HG03045 (cell line): ENCODE results near the gene CAD.
"Not testable (repeated sequence)": the region's sequence is repeated elsewhere in the genome, so short reads cannot be mapped to it uniquely, and the experiment has no call there.

Experiments
- ATAC-seq: cut with Tn5 transposase; IDR thresholded peaks from one replicate; pipeline ENCODE4 v1.9.1; 2021; ENCODE audit warnings: mild to moderate bottlenecking, moderate library complexity; ENCODE audit not compliant: unreplicated experiment

Gene CAD

GRCh38 chr2:27217173-27218121 lies at the start of gene CAD:
CAD (plus strand) TSS chr2:27217369; CDS start chr2:27217552, 183 bp downstream.
- peak; percentile 81 for ATAC-seq

GRCh38 chr2:27170581-27171337 lies 46.4 kb upstream of the CAD start:
- ATAC-seq: no peak

GRCh38 chr2:27171351-27171848 lies 45.8 kb upstream of the CAD start:
- no peak for ATAC-seq

GRCh38 chr2:27174638-27175037 lies 42.5 kb upstream of the CAD start:
- ATAC-seq: no peak

GRCh38 chr2:27175330-27175729 lies 41.8 kb upstream of the CAD start:
- ATAC-seq: no peak

- ATAC-seq: not testable (repeated sequence)
These were observed 41.4 kb upstream of the CAD start for GRCh38 chr2:27175781-27176180.

GRCh38 chr2:27177441-27178351 lies 39.5 kb upstream of the CAD start:
- ATAC-seq: no peak

- no peak for ATAC-seq
These were observed 38.7 kb upstream of the CAD start for GRCh38 chr2:27178469-27178868.

GRCh38 chr2:27179344-27180000 lies 37.7 kb upstream of the CAD start:
- ATAC-seq: no peak

- ATAC-seq: no peak
These were observed 34.8 kb upstream of the CAD start for GRCh38 chr2:27182346-27182745.

- ATAC-seq: no peak
These were observed 33.1 kb upstream of the CAD start for GRCh38 chr2:27184115-27184514.

- ATAC-seq: no peak
These were observed 31.7 kb upstream of the CAD start for GRCh38 chr2:27185331-27186026.

- no peak for ATAC-seq
These were observed 30.4 kb upstream of the CAD start for GRCh38 chr2:27186613-27187345.

- no peak for ATAC-seq
These were observed 27.2 kb upstream of the CAD start for GRCh38 chr2:27189989-27190388.

- ATAC-seq: no peak
These were observed 25.9 kb upstream of the CAD start for GRCh38 chr2:27191070-27191829.

- no peak for ATAC-seq
These were observed 22.4 kb upstream of the CAD start for GRCh38 chr2:27194538-27195354.

GRCh38 chr2:27195799-27196198 lies 21.4 kb upstream of the CAD start:
- not testable (repeated sequence) for ATAC-seq
